Endodermal cell (in vitro differentiated cells): Measurements from ENCODE around the gene PURA. TPM values are rescaled to one million over a fixed set of nuclear protein-coding genes. Genes with fewer than 3 reads are reported as not detected.
A peak's percentile ranks its signal among the peaks of the same experiment; 100 is the strongest.

Experiments used
- DNase-seq: peaks from one replicate; pipeline ENCODE4 v3.0.0-alpha.2; 2017
- H3K27ac ChIP-seq: 2 replicates; pipeline ENCODE4 v1.5.1; 2013; ENCODE audit warnings: mild to moderate bottlenecking, low read depth, low read length, moderate library complexity
- H3K27me3 ChIP-seq: 2 replicates; pipeline ENCODE4 v1.6.1; 2013; ENCODE audit warnings: mild to moderate bottlenecking, low read length, moderate library complexity; ENCODE audit not compliant: insufficient read depth, control insufficient read depth, poor library complexity, severe bottlenecking
- H3K36me3 ChIP-seq: 2 replicates; pipeline ENCODE4 v1.7.0; 2013; ENCODE audit warnings: mild to moderate bottlenecking, low read length, moderate library complexity; ENCODE audit not compliant: control insufficient read depth, insufficient read depth
- H3K4me1 ChIP-seq: one replicate; pipeline ENCODE4 v1.7.0; 2013; ENCODE audit warnings: low read length; ENCODE audit not compliant: control insufficient read depth, insufficient read depth
- H3K4me3 ChIP-seq: 2 replicates; pipeline ENCODE4 v1.5.1; 2013; ENCODE audit warnings: mild to moderate bottlenecking, low read length, moderate library complexity
- H3K9ac ChIP-seq: 2 replicates; pipeline ENCODE4 v1.6.1; 2013; ENCODE audit warnings: mild to moderate bottlenecking, low read length, moderate library complexity; ENCODE audit not compliant: poor library complexity, severe bottlenecking; ENCODE audit errors: extremely low read depth
- H3K9me3 ChIP-seq: 2 replicates; pipeline ENCODE4 v1.6.1; 2013; ENCODE audit warnings: mild to moderate bottlenecking, low read length, moderate library complexity; ENCODE audit not compliant: control insufficient read depth
- H3K27ac Mint-ChIP-seq: 2 replicates; pipeline ENCODE4 v1.8.0; 2020; ENCODE audit warnings: mixed read lengths
- H3K27me3 Mint-ChIP-seq: 2 replicates; pipeline ENCODE4 v1.8.0; 2021; ENCODE audit warnings: mild to moderate bottlenecking, mixed read lengths; ENCODE audit not compliant: insufficient read depth
- H3K36me3 Mint-ChIP-seq: 2 replicates; pipeline ENCODE4 v1.8.0; 2020; ENCODE audit warnings: low read depth, mixed read lengths
- H3K4me1 Mint-ChIP-seq: 2 replicates; pipeline ENCODE4 v1.8.0; 2020; ENCODE audit warnings: mixed read lengths
- H3K4me3 Mint-ChIP-seq: 2 replicates; pipeline ENCODE4 v1.8.0; 2020; ENCODE audit warnings: mild to moderate bottlenecking, moderate library complexity, mixed read lengths
- H3K9me3 Mint-ChIP-seq: 2 replicates; pipeline ENCODE4 v1.8.0; 2020; ENCODE audit warnings: mild to moderate bottlenecking, mixed read lengths
- CTCF ChIP-seq: fragments of 200-600 bp; sonication (generic); conservative IDR thresholded peaks from 2 replicates; pipeline ENCODE4 v1.5.0; 2021; ENCODE audit warnings: antibody characterized with exemption, mild to moderate bottlenecking
- WGBS, 2 experiments: methylation state at CpG; one replicate each; pipeline versions ENCODE4 v1.1.5 to v1.1.7; 2013; ENCODE audit warnings: missing lambda C conversion rate in 2 of 2, mixed read lengths in 1 of 2; ENCODE audit not compliant: insufficient coverage in 1 of 2, insufficient read length in 1 of 2; 5-methylcytosine and 5-hydroxymethylcytosine counted together
- total RNA-seq, 2 donors: library from RNA; stranded (reverse); fragmentation: NEBNext Ultra II Directional in 1 of 2; extraction: Animal tissue kit (Norgen Biotek cat#: 25700) in 1 of 2; gene quantifications; 2 replicates in 1 of 2; 3 replicates in 1 of 2; pipeline ENCODE4 v1.2.1, GENCODE V29; 2021

Gene PURA
- total RNA-seq, 2 donors from 2014 or later = 6.8 to 7.7 TPM

GRCh38 chr5:140107312-140108092 lies 6.4 kb upstream of the PURA start:
- Mint-ChIP-seq H3K27ac (peak overlapping the region; percentile 91), H3K4me3 (peak overlapping the region; percentile 80), H3K9me3 (no peaks in the 10 kb centered on the region), H3K27me3 (peaks cover 83% of the 10 kb centered on the region), H3K4me1 (peaks cover 42% of the 10 kb centered on the region), H3K36me3 (no peaks in the 10 kb centered on the region)
- H3K4me3 ChIP-seq = peak overlapping the region; percentile 83
- peaks cover 86% of the 10 kb centered on the region for H3K27me3 ChIP-seq
- H3K36me3 ChIP-seq = no peaks in the 10 kb centered on the region
- H3K9ac ChIP-seq = peak overlapping the region; percentile 52
- 0% methylated on average over 11 to 88 of the region's 88 CpGs for WGBS, 2 experiments
- H3K27ac ChIP-seq = peak overlapping the region; percentile 6
- peaks cover 9% of the 10 kb centered on the region for H3K4me1 ChIP-seq
- H3K9me3 ChIP-seq = no peaks in the 10 kb centered on the region
- peak; percentile 95 for DNase-seq
- no peak for TF ChIP-seq CTCF

- peaks cover 86% of the 10 kb centered on the region for H3K27me3 Mint-ChIP-seq
- DNase-seq = peak; percentile 64
- peak overlapping the region; percentile 75 for H3K27ac Mint-ChIP-seq
- no peaks in the 10 kb centered on the region for H3K9me3 Mint-ChIP-seq
- H3K9me3 ChIP-seq = no peaks in the 10 kb centered on the region
- peaks cover 12% of the 10 kb centered on the region for H3K4me1 ChIP-seq
- peak overlapping the region; percentile 83 for H3K4me3 ChIP-seq
- peaks cover 89% of the 10 kb centered on the region for H3K27me3 ChIP-seq
- H3K9ac ChIP-seq = no peak overlapping the region
- peaks cover 42% of the 10 kb centered on the region for H3K4me1 Mint-ChIP-seq
- WGBS, 2 experiments = 0% methylated on average over 18 to 52 of the region's 52 CpGs
- H3K36me3 ChIP-seq = no peaks in the 10 kb centered on the region
- H3K27ac ChIP-seq = no peak overlapping the region
- peak overlapping the region; percentile 80 for H3K4me3 Mint-ChIP-seq
- no peaks in the 10 kb centered on the region for H3K36me3 Mint-ChIP-seq
- TF ChIP-seq CTCF = no peak
These were observed 5.6 kb upstream of the PURA start for GRCh38 chr5:140108093-140109017.

GRCh38 chr5:140109018-140109758 lies 4.7 kb upstream of the PURA start:
- no peak overlapping the region for H3K27ac Mint-ChIP-seq
- H3K4me3 Mint-ChIP-seq = peak overlapping the region; percentile 80
- Histone ChIP-seq H3K9me3 (no peaks in the 10 kb centered on the region), H3K4me1 (peaks cover 12% of the 10 kb centered on the region), H3K27ac (no peak overlapping the region), H3K9ac (no peak overlapping the region), H3K4me3 (peak overlapping the region; percentile 83), H3K27me3 (peaks cover 82% of the 10 kb centered on the region), H3K36me3 (no peaks in the 10 kb centered on the region)
- 4 to 6% methylated on average over 10 to 24 of the region's 24 CpGs for WGBS, 2 experiments
- peaks cover 84% of the 10 kb centered on the region for H3K27me3 Mint-ChIP-seq
- peaks cover 42% of the 10 kb centered on the region for H3K4me1 Mint-ChIP-seq
- DNase-seq = no peak
- no peak for TF ChIP-seq CTCF
- H3K36me3 Mint-ChIP-seq = no peaks in the 10 kb centered on the region
- H3K9me3 Mint-ChIP-seq = no peaks in the 10 kb centered on the region
